GM18867 (cell line): ENCODE measurements around the gene TAS2R60.
"Not testable (repeated sequence)": the region's sequence is repeated elsewhere in the genome, so short reads cannot be mapped to it uniquely, and the experiment has no call there.

Experiments
- ATAC-seq: cut with Tn5 transposase; IDR thresholded peaks from one replicate; pipeline ENCODE4 v1.9.1; 2021; ENCODE audit warnings: mild to moderate bottlenecking, moderate library complexity; ENCODE audit not compliant: unreplicated experiment

Gene TAS2R60

GRCh38 chr7:143443153-143443552 is at the start of gene TAS2R60:
Gene TAS2R60, plus strand, starts transcription at chr7:143443453. Its CDS starts 0 bp downstream, at chr7:143443453.
- ATAC-seq = no peak

GRCh38 chr7:143394068-143394467 is 49.2 kb upstream of the TAS2R60 start:
- no peak for ATAC-seq

- ATAC-seq = no peak
Observed at GRCh38 chr7:143394777-143395176, 48.5 kb upstream of the TAS2R60 start.

- ATAC-seq = no peak
Observed at GRCh38 chr7:143395187-143396149, 47.8 kb upstream of the TAS2R60 start.

GRCh38 chr7:143396182-143396581 is 47.1 kb upstream of the TAS2R60 start:
- ATAC-seq = no peak

GRCh38 chr7:143396625-143397556 is 46.4 kb upstream of the TAS2R60 start:
- no peak for ATAC-seq

GRCh38 chr7:143397710-143398530 is 45.3 kb upstream of the TAS2R60 start:
- ATAC-seq = no peak

- ATAC-seq = no peak
Observed at GRCh38 chr7:143398616-143399015, 44.6 kb upstream of the TAS2R60 start.

- no peak for ATAC-seq
Observed at GRCh38 chr7:143399151-143399550, 44.1 kb upstream of the TAS2R60 start.

- ATAC-seq = no peak
Observed at GRCh38 chr7:143399642-143400041, 43.6 kb upstream of the TAS2R60 start.

- ATAC-seq = no peak
Observed at GRCh38 chr7:143401265-143401664, 42.0 kb upstream of the TAS2R60 start.

- ATAC-seq = not testable (repeated sequence)
Observed at GRCh38 chr7:143402233-143402632, 41.0 kb upstream of the TAS2R60 start.

GRCh38 chr7:143405173-143406001 is 37.9 kb upstream of the TAS2R60 start:
- no peak for ATAC-seq

- no peak for ATAC-seq
Observed at GRCh38 chr7:143406002-143406357, 37.3 kb upstream of the TAS2R60 start.

- ATAC-seq = no peak
Observed at GRCh38 chr7:143407287-143408251, 35.7 kb upstream of the TAS2R60 start.

- no peak for ATAC-seq
Observed at GRCh38 chr7:143408252-143408685, 35.0 kb upstream of the TAS2R60 start.

GRCh38 chr7:143408686-143409561 is 34.3 kb upstream of the TAS2R60 start, which contains the start of gene EPHA1:
Gene EPHA1, minus strand, starts transcription at chr7:143408856. Its CDS starts 51 bp downstream, at chr7:143408805.
- ATAC-seq = peak; percentile 50
